Measurements from ENCODE around the gene GARNL3. TPM values are rescaled to one million over a fixed set of nuclear protein-coding genes. Genes with fewer than 3 reads are reported as not detected.

Gene GARNL3
- total and polyA plus RNA-seq, 7 donors: 1.2 to 4.8 (median 2.2) TPM

DNA sequence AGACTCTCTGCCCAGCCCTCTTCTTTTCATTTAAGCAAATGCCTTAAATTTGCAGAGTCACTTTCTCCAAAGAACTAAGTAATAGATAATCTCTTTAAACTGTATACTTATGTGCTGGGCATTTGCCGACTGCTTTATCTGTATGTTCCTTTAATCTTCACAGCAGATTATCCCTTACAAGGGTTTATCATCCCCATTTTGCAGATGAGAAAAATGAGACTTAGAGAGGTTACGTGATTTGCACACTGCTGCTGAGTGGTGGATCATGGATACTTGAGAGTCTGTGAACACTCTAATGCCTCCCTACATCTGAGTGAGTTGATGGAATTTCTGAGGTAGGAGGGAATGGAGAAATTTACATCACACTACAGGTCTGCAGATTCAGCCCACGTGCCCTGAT, 163.8 kb downstream of the GARNL3 start:
- DNase-seq (no peak), ATAC-seq (no peak)
- Histone ChIP-seq H3K9me3 (no peaks in the 10 kb centered on the region), H3K4me1 (peaks cover 29% of the 10 kb centered on the region), H3K4me3 (no peak overlapping the region), H3K27me3 (ENCODE audit: insufficient read depth in 3 of 3, low read length in 2 of 3) (no peaks in the 10 kb centered on the region), H3K27ac (peak overlapping the region; percentile 15), H3K36me3 (ENCODE audit: insufficient read depth in 1 of 2, low read depth in 1 of 2) (peaks cover 6 to 46% of the 10 kb centered on the region in 2 donors)
- WGBS, 3 donors: 88 to 92% (median 89%) methylated on average over 3 of the region's 3 CpGs
- TF ChIP-seq CTCF (IDR thresholded peaks at IDR 0.05): no peak
- intact Hi-C loops (cut with DNase I): no loop called here

- 93 to 96% (median 94%) methylated on average over 8 of the region's 8 CpGs for WGBS, 3 donors
- TF ChIP-seq CTCF (IDR thresholded peaks at IDR 0.05): no peak
- intact Hi-C loops (cut with DNase I): no loop called here
- Histone ChIP-seq H3K4me1 (peaks cover 23% of the 10 kb centered on the region), H3K4me3 (no peak overlapping the region), H3K27ac (no peak overlapping the region), H3K9me3 (no peaks in the 10 kb centered on the region), H3K27me3 (ENCODE audit: insufficient read depth in 3 of 3, low read length in 2 of 3) (no peaks in the 10 kb centered on the region), H3K36me3 (ENCODE audit: insufficient read depth in 1 of 2, low read depth in 1 of 2) (peaks cover 8 to 67% of the 10 kb centered on the region in 2 donors)
- DNase-seq: no peak
- ATAC-seq: no peak
Observed at GRCh38 chr9:127430415-127430814, 165.8 kb downstream of the GARNL3 start.

DNA sequence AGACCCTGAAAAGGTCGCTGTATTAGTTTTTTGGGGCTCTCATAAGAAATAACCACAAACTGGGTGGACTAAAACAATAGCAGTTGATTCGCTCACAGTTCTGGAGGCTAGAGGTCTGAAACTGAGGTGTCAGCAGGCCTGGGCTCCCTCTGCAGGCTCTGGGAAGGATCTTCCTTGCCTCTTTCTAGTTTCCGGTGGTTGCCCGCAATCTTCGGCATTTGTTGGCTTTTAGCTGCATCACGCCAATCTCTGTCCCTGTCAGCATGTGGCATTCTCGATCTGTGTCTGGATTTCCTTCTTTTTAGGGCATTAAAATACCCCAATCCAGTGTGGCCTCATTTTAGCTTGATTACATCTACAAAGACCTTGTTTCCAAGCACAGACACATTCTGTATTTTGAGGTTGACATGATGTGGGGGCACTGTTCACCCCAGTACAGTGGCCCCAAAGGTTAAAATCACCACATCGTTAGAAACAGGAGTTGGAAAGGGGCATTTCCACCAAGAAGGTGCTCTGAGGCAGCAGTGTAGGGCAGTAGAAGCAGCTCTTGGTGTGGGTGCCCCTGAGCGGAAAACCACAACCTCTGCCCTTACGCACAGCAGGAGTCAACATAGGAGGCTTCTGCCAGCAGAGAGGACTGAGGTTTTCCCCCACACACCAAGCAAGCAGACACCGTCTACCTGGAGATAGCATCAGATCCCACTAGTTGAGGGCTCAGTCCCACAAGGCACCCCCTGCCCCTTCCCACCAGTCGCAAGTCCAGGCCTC, 173.1 kb downstream of the GARNL3 start:
- H3K27ac ChIP-seq: no peak overlapping the region
- H3K4me3 ChIP-seq: no peak overlapping the region
- H3K4me1 ChIP-seq: no peaks in the 10 kb centered on the region
- DNase-seq (no peak), ATAC-seq (no peak)
- WGBS, 3 donors: 85 to 90% (median 86%) methylated on average over 12 of the region's 12 CpGs
- no peaks in the 10 kb centered on the region for H3K27me3 ChIP-seq (ENCODE audit: insufficient read depth in 3 of 3, low read length in 2 of 3)
- intact Hi-C loops (cut with DNase I): no loop called here
- peaks cover 12 to 100% of the 10 kb centered on the region in 2 donors for H3K36me3 ChIP-seq (ENCODE audit: insufficient read depth in 1 of 2, low read depth in 1 of 2)
- TF ChIP-seq CTCF (IDR thresholded peaks at IDR 0.05): no peak
- H3K9me3 ChIP-seq: no peaks in the 10 kb centered on the region

DNA sequence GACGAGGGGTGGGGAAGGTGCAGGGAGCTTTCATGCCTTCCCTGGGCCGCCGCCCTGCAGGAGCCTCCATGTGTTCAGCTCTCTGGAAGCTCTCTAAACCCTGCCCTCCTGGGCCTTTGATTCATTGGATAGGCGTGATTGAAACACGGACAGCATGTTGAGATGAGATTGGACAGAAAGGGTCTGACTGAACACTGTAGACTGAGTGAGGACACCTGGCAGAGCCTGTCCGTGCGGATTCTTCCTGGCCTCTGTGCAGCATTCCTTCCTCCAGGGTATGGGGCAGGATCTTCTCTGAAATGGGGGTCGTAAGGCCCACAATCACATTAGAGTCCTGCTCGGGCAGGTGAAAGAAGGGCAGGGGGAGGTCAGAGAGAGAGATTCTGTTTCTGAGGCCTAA, 173.8 kb downstream of the GARNL3 start:
- intact Hi-C loops (cut with DNase I): no loop called here
- Histone ChIP-seq H3K36me3 (ENCODE audit: insufficient read depth in 1 of 2, low read depth in 1 of 2) (peaks cover 12 to 100% of the 10 kb centered on the region in 2 donors), H3K9me3 (no peaks in the 10 kb centered on the region), H3K27me3 (ENCODE audit: insufficient read depth in 3 of 3, low read length in 2 of 3) (no peaks in the 10 kb centered on the region), H3K27ac (no peak overlapping the region), H3K4me1 (no peaks in the 10 kb centered on the region), H3K4me3 (no peak overlapping the region)
- ATAC-seq (no peak), DNase-seq (no peak)
- WGBS, 3 donors: 93 to 95% (median 93%) methylated on average over 9 of the region's 9 CpGs
- TF ChIP-seq CTCF (IDR thresholded peaks at IDR 0.05): no peak

Other genes with a start within 250 kb of the GARNL3 start
- 100 to 1,000 TPM in 1 of 4 donors, 10 to 100 TPM in 3; 12.6 to 208 (median 19.0) TPM for gene ANGPTL2, start 142.1 kb upstream of the GARNL3 start, total RNA-seq
- gene ANGPTL2, start 142.1 kb upstream of the GARNL3 start, polyA plus RNA-seq: 10 to 100 TPM in 2 of 3 donors, 1 to 10 TPM in 1; 8.9 to 22.3 (median 11.2) TPM
- gene SLC2A8, start 132.4 kb downstream of the GARNL3 start, total RNA-seq: 10 to 100 TPM; 15.8 to 18.7 (median 16.3) TPM
- 10 to 100 TPM; 13.2 to 20.3 (median 19.0) TPM for gene SLC2A8, start 132.4 kb downstream of the GARNL3 start, polyA plus RNA-seq
- 10 to 100 TPM in 2 of 4 donors, 1 to 10 TPM in 2; 4.4 to 10.7 (median 9.1) TPM for gene ZNF79, start 159.6 kb downstream of the GARNL3 start, total RNA-seq
- 1 to 10 TPM; 2.7 to 6.0 (median 2.8) TPM for gene ZNF79, start 159.6 kb downstream of the GARNL3 start, polyA plus RNA-seq
- 1,000 to 10,000 TPM in 1 of 4 donors, 100 to 1,000 TPM in 3; 748 to 1,111 (median 831) TPM for gene RPL12, start 186.6 kb downstream of the GARNL3 start, total RNA-seq
- 1,000 to 10,000 TPM; 1,171 to 2,317 (median 1,895) TPM for gene RPL12, start 186.6 kb downstream of the GARNL3 start, polyA plus RNA-seq
- gene LRSAM1, start 186.7 kb downstream of the GARNL3 start, total RNA-seq: 10 to 100 TPM in 3 of 4 donors, 1 to 10 TPM in 1; 8.3 to 17.7 (median 13.8) TPM
- gene LRSAM1, start 186.7 kb downstream of the GARNL3 start, polyA plus RNA-seq: 10 to 100 TPM; 11.1 to 17.1 (median 11.6) TPM

All from psoas muscle (tissue), 8 donors.